HCT116 (cell line): ENCODE measurements around the gene SFXN5.

Experiments
- ATF3 ChIP-seq: IDR thresholded peaks from 2 replicates; pipeline ENCODE4 v1.6.1; 2012
- CTCF ChIP-seq, 3 experiments: fragments of 200-600 bp in 1 of 3; sonication (generic) in 1 of 3; IDR thresholded peaks in 2 of 3; conservative IDR thresholded peaks in 1 of 3; 2 replicates each; pipeline ENCODE4 v1.5.1; 2012 to 2017; ENCODE audit warnings: low read depth in 2 of 3, low read length in 2 of 3, antibody characterized with exemption in 1 of 3, borderline replicate concordance in 1 of 3, control low read depth in 1 of 3, mild to moderate bottlenecking in 1 of 3, mixed read lengths in 1 of 3, mixed run types in 1 of 3, moderate library complexity in 1 of 3; ENCODE audit not compliant: insufficient read depth in 1 of 3
- POLR2A ChIP-seq: IDR thresholded peaks from 2 replicates; pipeline ENCODE4 v1.7.0; 2011; ENCODE audit warnings: borderline replicate concordance; ENCODE audit not compliant: insufficient read depth, insufficient read length; ENCODE audit errors: extremely low read depth
- RAD21 ChIP-seq: IDR thresholded peaks from 2 replicates; pipeline ENCODE4 v1.6.1; 2012; ENCODE audit warnings: low read depth, mild to moderate bottlenecking
- TCF7L2 ChIP-seq: IDR thresholded peaks from 2 replicates; pipeline ENCODE4 v1.7.0; 2011; ENCODE audit warnings: borderline replicate concordance, inconsistent platforms; ENCODE audit not compliant: insufficient read depth, insufficient read length; ENCODE audit errors: extremely low read depth

- TF ChIP-seq POLR2A (no peak), RAD21 (no peak), CTCF (IDR thresholded peaks at IDR 0.05 in 2 of 3, conservative IDR thresholded peaks at IDR 0.05 in 1 of 3; ENCODE audit: borderline replicate concordance in 1 of 3, insufficient read depth in 1 of 3, low read depth in 2 of 3, low read length in 2 of 3) (no peak), ATF3 (no peak), TCF7L2 (no peak)
Observed at GRCh38 chr2:72933646-72934151, 137.8 kb downstream of the SFXN5 start.
